Astrocyte (in vitro differentiated cells and primary cell): Measurements from ENCODE around the gene INPP4B. TPM values are rescaled to one million over a fixed set of nuclear protein-coding genes. Genes with fewer than 3 reads are reported as not detected.

Experiments
- DNase-seq: peaks from one replicate; pipeline ENCODE4 v3.0.0-alpha.2; 2010; ENCODE audit warnings: low read depth
- FAIRE-seq: peaks from 2 replicates; lab custom pipeline; 2011; peaks lifted over from hg19 to GRCh38; lab: Jason Lieb, UNC
- H2AFZ ChIP-seq: 2 replicates; pipeline ENCODE4 v1.6.0; 2012; ENCODE audit warnings: low read depth, low read length, inconsistent platforms
- H3K27ac ChIP-seq: 2 replicates; pipeline ENCODE4 v1.5.1; 2011; ENCODE audit warnings: low read depth, low read length, inconsistent platforms
- H3K27me3 ChIP-seq: 2 replicates; pipeline ENCODE4 v1.6.0; 2011; ENCODE audit warnings: low read length, inconsistent platforms; ENCODE audit not compliant: insufficient read depth
- H3K36me3 ChIP-seq: 2 replicates; pipeline ENCODE4 v1.5.1; 2011; ENCODE audit warnings: low read length, inconsistent platforms; ENCODE audit not compliant: insufficient read depth
- H3K4me1 ChIP-seq: 2 replicates; pipeline ENCODE4 v1.5.1; 2011; ENCODE audit warnings: low read length, inconsistent platforms; ENCODE audit not compliant: insufficient read depth
- H3K4me2 ChIP-seq: 2 replicates; pipeline ENCODE4 v1.6.0; 2012; ENCODE audit warnings: low read length, inconsistent platforms
- H3K4me3 ChIP-seq: 2 replicates; pipeline ENCODE4 v1.5.1; 2011; ENCODE audit warnings: low read depth, mild to moderate bottlenecking, low read length, inconsistent platforms; ENCODE audit not compliant: insufficient read depth
- H3K79me2 ChIP-seq: 2 replicates; pipeline ENCODE4 v1.6.0; 2012; ENCODE audit warnings: mild to moderate bottlenecking, low read length, inconsistent platforms; ENCODE audit not compliant: insufficient read depth
- H3K9ac ChIP-seq: 2 replicates; pipeline ENCODE4 v1.6.0; 2012; ENCODE audit warnings: mild to moderate bottlenecking, low read length, inconsistent platforms
- H3K9me3 ChIP-seq: 2 replicates; pipeline ENCODE4 v1.5.1; 2012; ENCODE audit warnings: low read depth, mild to moderate bottlenecking, low read length, inconsistent platforms; ENCODE audit not compliant: insufficient read depth
- H4K20me1 ChIP-seq: 2 replicates; pipeline ENCODE4 v1.6.0; 2012; ENCODE audit warnings: low read length, inconsistent platforms; ENCODE audit not compliant: insufficient read depth
- H3K27ac Mint-ChIP-seq: one replicate; pipeline ENCODE4 v1.8.0; 2021; ENCODE audit warnings: mild to moderate bottlenecking, mixed read lengths; ENCODE audit not compliant: unreplicated experiment
- H3K27me3 Mint-ChIP-seq: one replicate; pipeline ENCODE4 v1.8.0; 2021; ENCODE audit warnings: low read depth, mixed read lengths; ENCODE audit not compliant: unreplicated experiment
- H3K36me3 Mint-ChIP-seq: one replicate; pipeline ENCODE4 v1.8.0; 2021; ENCODE audit warnings: low read depth, mixed read lengths; ENCODE audit not compliant: unreplicated experiment
- H3K4me1 Mint-ChIP-seq: one replicate; pipeline ENCODE4 v1.8.0; 2021; ENCODE audit warnings: low read depth, mixed read lengths; ENCODE audit not compliant: unreplicated experiment
- H3K4me3 Mint-ChIP-seq: one replicate; pipeline ENCODE4 v1.8.0; 2021; ENCODE audit warnings: mild to moderate bottlenecking, moderate library complexity, mixed read lengths; ENCODE audit not compliant: unreplicated experiment
- H3K9me3 Mint-ChIP-seq: one replicate; pipeline ENCODE4 v1.8.0; 2021; ENCODE audit warnings: mild to moderate bottlenecking, mixed read lengths; ENCODE audit not compliant: unreplicated experiment
- CTCF ChIP-seq: IDR thresholded peaks from 2 replicates; pipeline ENCODE4 v1.5.1; 2011; ENCODE audit warnings: low read depth, mild to moderate bottlenecking, inconsistent platforms, low read length, moderate library complexity; ENCODE audit not compliant: insufficient read depth
- EZH2 ChIP-seq: IDR thresholded peaks from 2 replicates; pipeline ENCODE4 v1.6.1; 2012; ENCODE audit warnings: mild to moderate bottlenecking, low read length, inconsistent platforms; ENCODE audit not compliant: insufficient read depth
- total RNA-seq: library from RNA; stranded (reverse); gene quantifications from 2 replicates; pipeline ENCODE4 v1.2.1, GENCODE V29; 2021

Gene INPP4B
- total RNA-seq, 1 donor from 2014 or later, result 2.8 TPM

GRCh38 chr4:142312391-142312790 is 533.7 kb downstream of the INPP4B start:
- no peak for FAIRE-seq
- no peak for DNase-seq

GRCh38 chr4:142311916-142312315 is 534.2 kb downstream of the INPP4B start:
- no peaks in the 10 kb centered on the region for H3K79me2 ChIP-seq
- Mint-ChIP-seq H3K9me3 (no peaks in the 10 kb centered on the region), H3K4me1 (no peaks in the 10 kb centered on the region), H3K4me3 (no peak overlapping the region), H3K36me3 (no peaks in the 10 kb centered on the region), H3K27ac (no peak overlapping the region), H3K27me3 (no peaks in the 10 kb centered on the region)
- no peak overlapping the region for H3K4me2 ChIP-seq
- H3K9ac ChIP-seq, result no peak overlapping the region
- no peak overlapping the region for H2AFZ ChIP-seq
- no peak overlapping the region for H3K27ac ChIP-seq
- H3K27me3 ChIP-seq, result no peaks in the 10 kb centered on the region
- no peaks in the 10 kb centered on the region for H4K20me1 ChIP-seq
- TF ChIP-seq EZH2 (no peak), CTCF (no peak)
- H3K9me3 ChIP-seq, result no peaks in the 10 kb centered on the region
- H3K4me3 ChIP-seq, result no peak overlapping the region
- DNase-seq, result no peak
- no peaks in the 10 kb centered on the region for H3K4me1 ChIP-seq
- FAIRE-seq, result no peak
- H3K36me3 ChIP-seq, result no peaks in the 10 kb centered on the region

More at GRCh38 chr4:142312391-142312790, 533.7 kb downstream of the INPP4B start:
- H3K36me3 ChIP-seq, result no peaks in the 10 kb centered on the region
- no peaks in the 10 kb centered on the region for H3K27me3 Mint-ChIP-seq
- no peaks in the 10 kb centered on the region for H3K9me3 Mint-ChIP-seq
- no peaks in the 10 kb centered on the region for H3K36me3 Mint-ChIP-seq
- no peak overlapping the region for H3K4me3 ChIP-seq
- no peaks in the 10 kb centered on the region for H3K4me1 ChIP-seq
- no peak for TF ChIP-seq CTCF
- TF ChIP-seq EZH2, result no peak
- no peaks in the 10 kb centered on the region for H3K9me3 ChIP-seq
- H3K79me2 ChIP-seq, result no peaks in the 10 kb centered on the region
- no peak overlapping the region for H2AFZ ChIP-seq
- H3K27ac Mint-ChIP-seq, result no peak overlapping the region
- no peak overlapping the region for H3K27ac ChIP-seq
- H3K4me3 Mint-ChIP-seq, result no peak overlapping the region
- H3K4me2 ChIP-seq, result no peak overlapping the region
- no peaks in the 10 kb centered on the region for H4K20me1 ChIP-seq
- H3K4me1 Mint-ChIP-seq, result no peaks in the 10 kb centered on the region
- H3K9ac ChIP-seq, result no peak overlapping the region
- H3K27me3 ChIP-seq, result no peaks in the 10 kb centered on the region

- Mint-ChIP-seq H3K4me1 (no peaks in the 10 kb centered on the region), H3K27me3 (no peaks in the 10 kb centered on the region), H3K27ac (no peak overlapping the region), H3K36me3 (no peaks in the 10 kb centered on the region), H3K9me3 (no peaks in the 10 kb centered on the region), H3K4me3 (no peak overlapping the region)
- Histone ChIP-seq H3K4me2 (no peak overlapping the region), H3K9me3 (no peaks in the 10 kb centered on the region), H2AFZ (no peak overlapping the region), H3K9ac (no peak overlapping the region), H3K79me2 (no peaks in the 10 kb centered on the region), H3K27ac (no peak overlapping the region), H4K20me1 (no peaks in the 10 kb centered on the region), H3K36me3 (no peaks in the 10 kb centered on the region), H3K27me3 (no peaks in the 10 kb centered on the region), H3K4me1 (no peaks in the 10 kb centered on the region), H3K4me3 (no peak overlapping the region)
- no peak for DNase-seq
- no peak for FAIRE-seq
- no peak for TF ChIP-seq EZH2
- no peak for TF ChIP-seq CTCF
Measured at GRCh38 chr4:142309772-142310171, 536.3 kb downstream of the INPP4B start.
